Endodermal cell (in vitro differentiated cells): ENCODE data around the gene NCS1. TPM values are rescaled to one million over a fixed set of nuclear protein-coding genes. Genes with fewer than 3 reads are reported as not detected.

Source experiments
- DNase-seq: peaks from one replicate; pipeline ENCODE4 v3.0.0-alpha.2; 2017
- H3K27ac ChIP-seq: 2 replicates; pipeline ENCODE4 v1.5.1; 2013; ENCODE audit warnings: mild to moderate bottlenecking, low read depth, low read length, moderate library complexity
- H3K27me3 ChIP-seq: 2 replicates; pipeline ENCODE4 v1.6.1; 2013; ENCODE audit warnings: mild to moderate bottlenecking, low read length, moderate library complexity; ENCODE audit not compliant: insufficient read depth, control insufficient read depth, poor library complexity, severe bottlenecking
- H3K36me3 ChIP-seq: 2 replicates; pipeline ENCODE4 v1.7.0; 2013; ENCODE audit warnings: mild to moderate bottlenecking, low read length, moderate library complexity; ENCODE audit not compliant: control insufficient read depth, insufficient read depth
- H3K4me1 ChIP-seq: one replicate; pipeline ENCODE4 v1.7.0; 2013; ENCODE audit warnings: low read length; ENCODE audit not compliant: control insufficient read depth, insufficient read depth
- H3K4me3 ChIP-seq: 2 replicates; pipeline ENCODE4 v1.5.1; 2013; ENCODE audit warnings: mild to moderate bottlenecking, low read length, moderate library complexity
- H3K9ac ChIP-seq: 2 replicates; pipeline ENCODE4 v1.6.1; 2013; ENCODE audit warnings: mild to moderate bottlenecking, low read length, moderate library complexity; ENCODE audit not compliant: poor library complexity, severe bottlenecking; ENCODE audit errors: extremely low read depth
- H3K9me3 ChIP-seq: 2 replicates; pipeline ENCODE4 v1.6.1; 2013; ENCODE audit warnings: mild to moderate bottlenecking, low read length, moderate library complexity; ENCODE audit not compliant: control insufficient read depth
- H3K27ac Mint-ChIP-seq: 2 replicates; pipeline ENCODE4 v1.8.0; 2020; ENCODE audit warnings: mixed read lengths
- H3K27me3 Mint-ChIP-seq: 2 replicates; pipeline ENCODE4 v1.8.0; 2021; ENCODE audit warnings: mild to moderate bottlenecking, mixed read lengths; ENCODE audit not compliant: insufficient read depth
- H3K36me3 Mint-ChIP-seq: 2 replicates; pipeline ENCODE4 v1.8.0; 2020; ENCODE audit warnings: low read depth, mixed read lengths
- H3K4me1 Mint-ChIP-seq: 2 replicates; pipeline ENCODE4 v1.8.0; 2020; ENCODE audit warnings: mixed read lengths
- H3K4me3 Mint-ChIP-seq: 2 replicates; pipeline ENCODE4 v1.8.0; 2020; ENCODE audit warnings: mild to moderate bottlenecking, moderate library complexity, mixed read lengths
- H3K9me3 Mint-ChIP-seq: 2 replicates; pipeline ENCODE4 v1.8.0; 2020; ENCODE audit warnings: mild to moderate bottlenecking, mixed read lengths
- CTCF ChIP-seq: fragments of 200-600 bp; sonication (generic); conservative IDR thresholded peaks from 2 replicates; pipeline ENCODE4 v1.5.0; 2021; ENCODE audit warnings: antibody characterized with exemption, mild to moderate bottlenecking
- WGBS, 2 experiments: methylation state at CpG; one replicate each; pipeline versions ENCODE4 v1.1.5 to v1.1.7; 2013; ENCODE audit warnings: missing lambda C conversion rate in 2 of 2, mixed read lengths in 1 of 2; ENCODE audit not compliant: insufficient coverage in 1 of 2, insufficient read length in 1 of 2; 5-methylcytosine and 5-hydroxymethylcytosine counted together
- total RNA-seq, 2 donors: library from RNA; stranded (reverse); fragmentation: NEBNext Ultra II Directional in 1 of 2; extraction: Animal tissue kit (Norgen Biotek cat#: 25700) in 1 of 2; gene quantifications; 2 replicates in 1 of 2; 3 replicates in 1 of 2; pipeline ENCODE4 v1.2.1, GENCODE V29; 2021

The NCS1 gene
- total RNA-seq, 2 donors from 2014 or later: 40.6 to 47.7 TPM

GRCh38 chr9:130188860-130189481 is 16.8 kb downstream of the NCS1 start:
- no peaks in the 10 kb centered on the region for H3K27me3 Mint-ChIP-seq
- no peaks in the 10 kb centered on the region for H3K36me3 Mint-ChIP-seq

GRCh38 chr9:130189840-130190239 is 17.6 kb downstream of the NCS1 start:
- H3K36me3 Mint-ChIP-seq: no peaks in the 10 kb centered on the region
- H3K27me3 Mint-ChIP-seq: no peaks in the 10 kb centered on the region
- Histone ChIP-seq H3K4me1 (no peaks in the 10 kb centered on the region), H3K4me3 (no peak overlapping the region), H3K27ac (no peak overlapping the region), H3K9me3 (no peaks in the 10 kb centered on the region), H3K27me3 (no peaks in the 10 kb centered on the region), H3K9ac (no peak overlapping the region), H3K36me3 (no peaks in the 10 kb centered on the region)
- no peaks in the 10 kb centered on the region for H3K9me3 Mint-ChIP-seq
- H3K27ac Mint-ChIP-seq: peak overlapping the region; percentile 13
- no peak for DNase-seq
- H3K4me1 Mint-ChIP-seq: peaks cover 19% of the 10 kb centered on the region
- TF ChIP-seq CTCF: no peak
- H3K4me3 Mint-ChIP-seq: no peak overlapping the region
- 95% methylated on average over 1 of the region's 1 CpG; no CpG with 5 or more reads in 1 of the 2 experiments for WGBS, 2 experiments

More at GRCh38 chr9:130188860-130189481, 16.8 kb downstream of the NCS1 start:
- TF ChIP-seq CTCF: no peak
- Mint-ChIP-seq H3K4me3 (no peak overlapping the region), H3K27ac (no peak overlapping the region), H3K9me3 (no peaks in the 10 kb centered on the region), H3K4me1 (peaks cover 19% of the 10 kb centered on the region)
- no peak for DNase-seq
- 92 to 97% methylated on average over 7 of the region's 7 CpGs for WGBS, 2 experiments
- no peaks in the 10 kb centered on the region for H3K4me1 ChIP-seq
- H3K27me3 ChIP-seq: no peaks in the 10 kb centered on the region
- no peaks in the 10 kb centered on the region for H3K36me3 ChIP-seq
- H3K9ac ChIP-seq: no peak overlapping the region
- H3K27ac ChIP-seq: no peak overlapping the region
- no peaks in the 10 kb centered on the region for H3K9me3 ChIP-seq
- H3K4me3 ChIP-seq: no peak overlapping the region

- H3K9me3 ChIP-seq: no peaks in the 10 kb centered on the region
- H3K4me3 Mint-ChIP-seq: no peak overlapping the region
- no peaks in the 10 kb centered on the region for H3K36me3 Mint-ChIP-seq
- WGBS, 2 experiments: 92 to 98% methylated on average over 13 to 26 of the region's 26 CpGs
- no peak overlapping the region for H3K9ac ChIP-seq
- peaks cover 15% of the 10 kb centered on the region for H3K4me1 Mint-ChIP-seq
- no peak for TF ChIP-seq CTCF
- H3K27ac ChIP-seq: no peak overlapping the region
- no peaks in the 10 kb centered on the region for H3K27me3 ChIP-seq
- no peak overlapping the region for H3K4me3 ChIP-seq
- no peaks in the 10 kb centered on the region for H3K9me3 Mint-ChIP-seq
- H3K4me1 ChIP-seq: no peaks in the 10 kb centered on the region
- DNase-seq: no peak
- no peaks in the 10 kb centered on the region for H3K36me3 ChIP-seq
- no peaks in the 10 kb centered on the region for H3K27me3 Mint-ChIP-seq
- no peak overlapping the region for H3K27ac Mint-ChIP-seq
Measured at GRCh38 chr9:130191068-130191748, 19.0 kb downstream of the NCS1 start.
